GM12878 (cell line): ENCODE data around the gene STXBP5. TPM values are rescaled to one million over a fixed set of nuclear protein-coding genes. Genes with fewer than 3 reads are reported as not detected.
A peak's percentile ranks its signal among the peaks of the same experiment; 100 is the strongest.

Source experiments
- ATAC-seq: fragments of 200-7000 bp; cut with Tn5 transposase; 3 replicates; pipeline ENCODE4 v1.9.1; 2020; ENCODE audit warnings: mild to moderate bottlenecking, moderate library complexity
- BruUV-seq: library from RNA; stranded (reverse); fragments of 400-500 nt; replicated peaks from 2 replicates; lab custom pipeline; 2021; lab: Mats Ljungman, UMichigan
- CTCF ChIA-PET: fragments of 300-600 bp; sonication (Branson Sonifier 250); formaldehyde crosslinking; extraction: SDS; loops from one replicate; lab custom pipeline; 2021; ENCODE audit warnings: inconsistent platforms; lab: Yijun Ruan, JAX
- POLR2A ChIA-PET: fragments of 350-600 bp; formaldehyde crosslinking; extraction: SDS; loops from one replicate; lab custom pipeline; 2021; ENCODE audit warnings: inconsistent platforms; lab: Charles Lee
- RAD21 ChIA-PET: fragments of 300-600 bp; sonication (Branson Sonifier 250); formaldehyde crosslinking; loops from one replicate; lab custom pipeline; 2023; ENCODE audit warnings: antibody characterized with exemption; ENCODE audit not compliant: unreplicated experiment; lab: Charles Lee
- SMC1A ChIA-PET: fragments of 300-600 bp; sonication (Branson Sonifier 250); formaldehyde crosslinking; loops from one replicate; lab custom pipeline; 2023; ENCODE audit not compliant: unreplicated experiment, uncharacterized antibody; lab: Charles Lee
- DNase-seq: peaks from one replicate; pipeline ENCODE4 v3.0.0-alpha.2; 2011; ENCODE audit warnings: low read depth, low spot score
- FAIRE-seq: peaks from 3 replicates; lab custom pipeline; 2011; peaks lifted over from hg19 to GRCh38; lab: Jason Lieb, UNC
- H2AFZ ChIP-seq: 2 replicates; pipeline ENCODE4 v1.6.0; 2011; ENCODE audit warnings: low read depth, low read length, control low read depth; ENCODE audit not compliant: control insufficient read depth
- H3K27ac ChIP-seq: 2 replicates; pipeline ENCODE4 v1.5.1; 2011; ENCODE audit warnings: control low read depth; ENCODE audit not compliant: control insufficient read depth, insufficient read depth
- H3K27me3 ChIP-seq, 2 experiments: replicated peaks in 1 of 2; 2 replicates each; pipeline versions ENCODE4 v1.6.0 to v1.6.1; 2011; ENCODE audit warnings: low read length in 1 of 2; ENCODE audit not compliant: control insufficient read depth in 2 of 2, insufficient read depth in 2 of 2
- H3K36me3 ChIP-seq, 2 experiments: 2 replicates each; pipeline ENCODE4 v1.5.1; 2011; ENCODE audit warnings: low read length in 1 of 2; ENCODE audit not compliant: control insufficient read depth in 2 of 2, insufficient read depth in 2 of 2
- H3K4me1 ChIP-seq: 2 replicates; pipeline ENCODE4 v1.6.1; 2011; ENCODE audit warnings: mild to moderate bottlenecking, low read length, moderate library complexity, mixed read lengths; ENCODE audit not compliant: control insufficient read depth, insufficient read depth
- H3K4me2 ChIP-seq: 2 replicates; pipeline ENCODE4 v1.6.0; 2011; ENCODE audit warnings: control low read depth; ENCODE audit not compliant: control insufficient read depth, insufficient read depth
- H3K4me3 ChIP-seq: fragments of 200-600 bp; sonication (generic); 2 replicates; pipeline ENCODE4 v1.5.1; 2016
- H3K79me2 ChIP-seq: 2 replicates; pipeline ENCODE4 v1.6.0; 2011; ENCODE audit warnings: low read length; ENCODE audit not compliant: control insufficient read depth, insufficient read depth
- H3K9ac ChIP-seq: 2 replicates; pipeline ENCODE4 v1.8.0; 2011; ENCODE audit warnings: low read length, control low read depth, mixed read lengths; ENCODE audit not compliant: control insufficient read depth, insufficient read depth
- H3K9me3 ChIP-seq: replicated peaks from 3 replicates; pipeline ENCODE4 v1.5.1; 2011; ENCODE audit warnings: mild to moderate bottlenecking, low read length; ENCODE audit not compliant: control insufficient read depth, insufficient read depth
- H4K20me1 ChIP-seq: 2 replicates; pipeline ENCODE4 v1.6.0; 2011; ENCODE audit not compliant: control insufficient read depth, insufficient read depth
- CREM ChIP-seq: IDR thresholded peaks from 2 replicates; pipeline ENCODE4 v1.6.1; 2014; ENCODE audit warnings: antibody characterized with exemption, low read depth
- E2F4 ChIP-seq: IDR thresholded peaks from 2 replicates; pipeline ENCODE4 v1.6.1; 2012; ENCODE audit warnings: low read depth, low read length, improper control_type of control experiment
- EED ChIP-seq: sonication (generic); IDR thresholded peaks from 2 replicates; pipeline ENCODE4 v1.6.1; 2016; ENCODE audit warnings: antibody characterized with exemption, low read depth
- MAX ChIP-seq: IDR thresholded peaks from 2 replicates; pipeline ENCODE4 v1.6.1; 2012; ENCODE audit warnings: low read depth, low read length, improper control_type of control experiment
- MEF2A ChIP-seq: IDR thresholded peaks from 2 replicates; pipeline ENCODE4 v1.6.1; 2011; ENCODE audit warnings: low read depth, mild to moderate bottlenecking, low read length, moderate library complexity; ENCODE audit not compliant: insufficient read depth
- PBX3 ChIP-seq: IDR thresholded peaks from 2 replicates; pipeline ENCODE4 v1.6.1; 2011; ENCODE audit warnings: mild to moderate bottlenecking, low read depth, low read length, moderate library complexity; ENCODE audit not compliant: insufficient replicate concordance
- RB1 ChIP-seq: fragments of 450-650 bp; formaldehyde crosslinking; IDR thresholded peaks from 2 replicates; pipeline ENCODE4 v1.6.1; 2017; ENCODE audit warnings: mild to moderate bottlenecking, borderline replicate concordance
- REST ChIP-seq: IDR thresholded peaks from 2 replicates; pipeline ENCODE4 v1.6.1; 2012; ENCODE audit warnings: mild to moderate bottlenecking, low read depth, low read length
- ZBTB33 ChIP-seq: fragments of 450-650 bp; IDR thresholded peaks from 2 replicates; pipeline ENCODE4 v1.6.1; 2017; ENCODE audit warnings: mild to moderate bottlenecking
- WGBS: methylation state at CpG from one replicate; pipeline ENCODE4 v1.1.6; 2016; ENCODE audit warnings: low lambda C conversion rate; ENCODE audit not compliant: insufficient replicate concordance, insufficient coverage; ENCODE audit errors: missing lambda C conversion rate; 5-methylcytosine and 5-hydroxymethylcytosine counted together
- in situ Hi-C: fragments of 300-500 bp; cut with MboI; formaldehyde crosslinking; loops from 9 replicates; pipeline ENCODE4 v1.14.3; 2018; ENCODE audit warnings: mixed read lengths
- intact Hi-C: fragments of 100-400 bp; cut with micrococcal nuclease; formaldehyde crosslinking; loops from one replicate; pipeline ENCODE4 v1.14.2; 2022; ENCODE audit not compliant: unreplicated experiment
- polyA plus RNA-seq, 11 experiments: library from polyadenylated mRNA; depleted of rRNA in 4 of 11; unstranded in 6 of 11; stranded (reverse) in 5 of 11; fragments of >200 nt; fragmentation: Nextera tagmentation in 4 of 11; fragmentation: Illumina TruSeq in 1 of 11; extraction: Ambion mirVana in 4 of 11; extraction: Trizol in 1 of 11; gene quantifications; 1 replicate in 1 of 11; 2 replicates in 10 of 11; pipeline versions ENCODE4 v1.2.1 to v1.2.3, GENCODE V29; 2011 to 2016; ENCODE audit warnings: inconsistent platforms in 2 of 11, missing spikeins in 2 of 11, low read depth in 1 of 11
- total RNA-seq, 4 experiments: library from RNA; depleted of rRNA in 3 of 4; stranded (reverse); fragments of >200 nt in 3 of 4; fragmentation: Illumina TruSeq in 1 of 4; extraction: Trizol in 1 of 4; gene quantifications; 2 replicates each; pipeline versions ENCODE4 v1.2.1 to v1.2.3, GENCODE V29; 2013 to 2021

Gene STXBP5
- total and polyA plus RNA-seq, 10 of the 15 experiments (the other 5 are each of a cell fraction or from before 2014, with no cell fraction given), result 1.4 to 13.2 (median 8.4) TPM

GRCh38 chr6:147205690-147206600 is 1.7 kb downstream of the STXBP5 start:
- DNase-seq, result no peak
- H4K20me1 ChIP-seq, result no peaks in the 10 kb centered on the region
- in situ Hi-C loops (no loop called here), intact Hi-C loops (loop anchor here (10.0 kb wide), 1 partner anchor 179 kb away; no protein-coding TSS in a partner anchor)
- POLR2A ChIA-PET, result interaction anchor here (0.5 kb wide), 1 partner anchor 68 kb away, joined by 3 read pairs; no protein-coding TSS in a partner anchor
- no peaks in the 10 kb centered on the region for H3K36me3 ChIP-seq
- peaks cover 25% of the 10 kb centered on the region for H3K79me2 ChIP-seq
- no peaks in the 10 kb centered on the region for H3K9me3 ChIP-seq
- 0 out of 2 replicates have a peak overlapping the region, but pooled peaks have one; percentile 40 for H3K9ac ChIP-seq
- no peaks in the 10 kb centered on the region for H3K4me1 ChIP-seq
- peak overlapping the region; percentile 85 for H3K4me2 ChIP-seq
- CTCF ChIA-PET, result no interaction called here
- no peaks in the 10 kb centered on the region for H3K27me3 ChIP-seq
- SMC1A ChIA-PET, result interaction anchor here (1.4 kb wide), 1 partner anchor 11 kb away, joined by 3 read pairs; no protein-coding TSS in a partner anchor
- no peak overlapping the region for H3K27ac ChIP-seq
- FAIRE-seq, result no peak
- BruUV-seq, result TSS peak; percentile 52
- RAD21 ChIA-PET, result no interaction called here
- peak overlapping the region; percentile 53 for H3K4me3 ChIP-seq
- ATAC-seq, result no peak
- H2AFZ ChIP-seq, result no peak overlapping the region; the same call in 1 of the 2 replicates
- WGBS, result 50% methylated on average over 5 of the region's 5 CpGs
- TF ChIP-seq REST, result no peak
- TF ChIP-seq MAX, result no peak
- no peak for TF ChIP-seq CREM
- no peak for TF ChIP-seq RB1
- TF ChIP-seq EED, result no peak
- no peak for TF ChIP-seq PBX3
- no peak for TF ChIP-seq MEF2A
- no peak for TF ChIP-seq ZBTB33
- TF ChIP-seq E2F4, result no peak
